Panc1 (cell line): ENCODE data around the gene GATD1.

Experiments
- POLR2AphosphoS5 ChIP-seq: IDR thresholded peaks from 2 replicates; pipeline ENCODE4 v1.6.1; 2012; ENCODE audit warnings: mild to moderate bottlenecking, low read depth, low read length, moderate library complexity
- TF ChIP-seq, protein P1 (sequence below): fragments of 450-650 bp; IDR thresholded peaks from 2 replicates; pipeline ENCODE4 v1.5.1; 2017; ENCODE audit warnings: mild to moderate bottlenecking

DNA sequence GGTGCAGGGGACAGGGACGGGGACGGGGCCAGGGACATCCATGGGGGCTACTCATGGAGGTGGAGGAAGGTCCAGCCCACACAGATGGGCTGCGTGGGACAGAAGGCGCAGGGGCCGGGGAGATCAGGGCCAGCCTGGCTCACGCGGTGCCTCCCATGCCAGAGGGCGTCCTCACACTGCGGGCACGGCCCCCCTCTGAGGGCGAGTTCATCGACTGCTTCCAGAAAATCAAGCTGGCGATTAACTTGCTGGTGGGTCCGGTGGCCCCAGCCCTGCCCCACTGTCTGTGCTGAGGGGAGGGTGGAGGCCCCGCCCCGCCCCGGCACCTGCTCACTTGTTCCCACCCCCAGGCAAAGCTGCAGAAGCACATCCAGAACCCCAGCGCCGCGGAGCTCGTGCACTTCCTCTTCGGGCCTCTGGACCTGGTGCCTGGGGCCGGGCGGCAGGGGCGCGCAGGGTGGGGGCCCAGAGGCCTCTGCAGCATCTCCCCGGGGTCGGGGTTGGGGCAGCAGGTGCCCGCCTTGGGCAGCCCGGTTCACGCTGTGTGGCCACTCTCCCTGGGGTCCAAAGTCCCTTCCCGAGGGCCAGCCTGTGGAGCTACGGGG lies 55.4 kb downstream of the GATD1 start:
- TF ChIP-seq, protein P1, sequence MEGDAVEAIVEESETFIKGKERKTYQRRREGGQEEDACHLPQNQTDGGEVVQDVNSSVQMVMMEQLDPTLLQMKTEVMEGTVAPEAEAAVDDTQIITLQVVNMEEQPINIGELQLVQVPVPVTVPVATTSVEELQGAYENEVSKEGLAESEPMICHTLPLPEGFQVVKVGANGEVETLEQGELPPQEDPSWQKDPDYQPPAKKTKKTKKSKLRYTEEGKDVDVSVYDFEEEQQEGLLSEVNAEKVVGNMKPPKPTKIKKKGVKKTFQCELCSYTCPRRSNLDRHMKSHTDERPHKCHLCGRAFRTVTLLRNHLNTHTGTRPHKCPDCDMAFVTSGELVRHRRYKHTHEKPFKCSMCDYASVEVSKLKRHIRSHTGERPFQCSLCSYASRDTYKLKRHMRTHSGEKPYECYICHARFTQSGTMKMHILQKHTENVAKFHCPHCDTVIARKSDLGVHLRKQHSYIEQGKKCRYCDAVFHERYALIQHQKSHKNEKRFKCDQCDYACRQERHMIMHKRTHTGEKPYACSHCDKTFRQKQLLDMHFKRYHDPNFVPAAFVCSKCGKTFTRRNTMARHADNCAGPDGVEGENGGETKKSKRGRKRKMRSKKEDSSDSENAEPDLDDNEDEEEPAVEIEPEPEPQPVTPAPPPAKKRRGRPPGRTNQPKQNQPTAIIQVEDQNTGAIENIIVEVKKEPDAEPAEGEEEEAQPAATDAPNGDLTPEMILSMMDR = no peak
- TF ChIP-seq POLR2AphosphoS5 = no peak
